Putamen (tissue), 1 donor: ENCODE data around the gene ADAP1.
"Not testable (repeated sequence)": the region's sequence is repeated elsewhere in the genome, so short reads cannot be mapped to it uniquely, and the experiment has no call there.

Experiments
- DNase-seq: peaks from one replicate; pipeline ENCODE4 v3.0.0-alpha.2; 2016; ENCODE audit warnings: low spot score

ADAP1 gene

DNA sequence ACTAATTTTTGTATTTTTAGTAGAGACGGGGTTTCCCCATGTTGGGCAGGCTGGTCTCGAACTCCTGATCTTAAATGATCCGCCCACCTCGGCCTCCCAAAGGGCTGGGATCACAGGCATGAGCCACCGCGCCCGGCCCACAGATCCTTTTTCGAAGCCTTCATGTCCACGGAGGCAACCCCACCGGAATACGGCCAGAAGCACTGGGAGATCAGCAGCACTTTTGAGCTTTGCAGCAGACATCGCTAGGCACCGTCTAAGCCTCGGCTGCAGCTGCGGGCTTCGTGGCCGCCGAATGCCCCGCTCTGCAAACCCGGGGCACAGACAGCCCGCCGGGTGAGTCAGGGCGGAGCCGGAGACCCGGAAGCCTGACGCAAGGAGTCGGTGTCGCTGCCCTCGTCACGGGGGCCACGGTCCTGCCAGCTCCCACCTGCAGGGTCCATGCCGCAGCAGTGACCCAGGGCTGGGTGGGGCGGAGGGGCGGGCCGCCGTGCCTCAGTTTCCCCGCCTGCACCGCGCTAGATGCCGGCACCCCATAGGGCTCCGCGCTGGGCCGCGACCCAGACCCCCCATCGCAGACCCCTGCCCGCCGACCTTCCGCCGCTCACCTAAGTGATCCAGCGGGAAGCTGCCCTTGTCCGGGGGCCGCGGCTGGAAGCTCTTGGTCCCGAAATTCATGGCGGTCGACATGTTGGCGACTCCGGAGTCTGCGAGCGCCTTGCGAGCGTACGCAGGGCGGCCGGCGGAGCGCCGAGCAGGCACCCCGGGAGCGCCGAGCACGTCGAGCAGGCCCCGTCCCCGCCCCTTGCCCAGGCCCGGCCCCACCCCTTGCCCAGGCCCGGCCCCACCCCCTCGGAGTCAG lies 20.6 kb upstream of the ADAP1 start, which contains the start of gene COX19:
COX19 (minus strand) TSS at position 730 of the 862 bp plus-strand sequence; CDS start at position 690, 40 bp downstream.
- DNase-seq: peak; percentile 85

DNA sequence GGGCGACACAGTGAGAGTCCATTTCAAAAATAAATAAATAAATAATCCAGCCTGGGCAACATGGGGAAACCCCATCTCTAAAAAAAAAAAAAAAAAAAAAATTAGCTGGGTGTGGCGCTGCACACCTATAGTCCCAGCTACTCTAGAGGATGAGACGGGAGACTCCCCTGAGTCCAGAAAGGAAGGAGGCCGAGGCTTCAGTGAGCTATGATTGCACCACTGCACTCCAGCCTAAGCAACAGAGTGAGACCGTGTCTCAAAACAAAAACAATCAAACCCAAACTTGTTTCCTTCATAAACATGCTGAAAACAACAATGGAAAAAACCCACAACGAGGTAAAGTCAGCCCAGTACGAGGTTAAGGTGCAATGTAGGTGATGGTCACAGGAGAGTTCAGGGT lies 19.7 kb upstream of the ADAP1 start:
- no peak for DNase-seq

DNA sequence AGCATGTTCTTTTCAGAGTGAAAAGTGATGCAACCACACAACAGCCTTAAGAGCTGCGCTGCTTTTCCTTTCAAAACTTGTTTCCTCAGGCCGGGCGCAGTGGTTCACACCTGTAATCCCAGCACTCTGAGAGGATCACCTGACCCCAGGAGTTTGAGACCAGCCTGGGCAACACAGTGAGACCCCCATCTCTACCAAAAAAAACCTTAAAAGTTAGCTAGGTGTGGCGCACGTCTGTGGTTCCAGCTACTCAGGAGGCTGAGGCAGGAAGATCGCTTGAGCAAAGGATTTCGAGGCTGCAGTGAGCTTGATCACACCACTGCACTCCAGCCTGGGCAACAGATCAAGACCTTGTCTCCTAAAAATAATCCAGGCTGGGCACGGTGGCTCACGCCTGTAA lies 18.8 kb upstream of the ADAP1 start:
- no peak for DNase-seq

DNA sequence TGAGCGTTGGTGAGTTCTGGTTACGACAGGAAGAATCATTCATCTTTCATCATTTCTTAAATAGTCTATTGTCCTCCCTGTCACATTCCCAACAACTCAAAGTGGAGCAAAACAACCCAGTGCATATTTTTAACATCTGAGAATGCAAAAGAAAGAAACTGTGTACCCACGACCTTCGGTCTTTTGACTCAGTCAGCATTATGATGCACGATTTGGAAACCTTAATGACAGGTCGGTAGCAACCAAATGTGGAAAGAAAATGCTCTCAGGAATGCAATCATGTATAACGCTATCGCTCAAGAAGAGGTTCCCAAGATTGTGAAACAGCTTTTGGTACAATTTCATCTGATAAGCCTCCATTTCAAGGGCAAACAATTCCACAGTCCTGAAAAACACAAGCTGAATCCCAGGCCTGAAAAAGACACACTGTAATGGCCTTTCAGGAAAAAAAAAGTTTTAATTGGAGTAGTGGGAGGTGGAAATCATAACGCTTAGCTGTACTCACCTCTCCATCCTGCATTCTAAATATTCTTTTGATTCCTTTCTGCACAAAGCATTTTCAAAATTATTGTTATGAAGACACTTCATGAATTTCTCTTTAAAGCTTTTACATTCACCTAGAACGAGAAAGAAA lies 18.3 kb upstream of the ADAP1 start:
- no peak for DNase-seq

DNA sequence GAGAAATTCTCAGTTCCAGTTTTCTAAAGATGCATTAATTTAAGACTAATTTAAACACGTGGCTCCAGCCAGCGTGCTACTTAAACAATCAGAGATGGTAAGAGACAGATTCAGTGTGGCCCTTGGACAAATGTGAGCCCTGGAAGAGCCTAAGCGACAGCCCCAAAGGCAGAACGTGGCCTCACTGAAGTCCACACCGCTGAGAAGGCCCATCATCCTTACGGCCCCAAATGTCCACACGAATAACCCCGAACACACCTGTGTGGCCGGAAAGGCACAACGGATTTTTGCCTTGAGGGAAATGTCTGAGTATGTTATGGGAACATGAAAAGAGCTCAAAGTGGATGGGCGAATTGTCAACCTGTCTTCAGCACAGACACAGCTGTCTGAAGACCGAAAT lies 17.6 kb upstream of the ADAP1 start:
- DNase-seq: no peak

DNA sequence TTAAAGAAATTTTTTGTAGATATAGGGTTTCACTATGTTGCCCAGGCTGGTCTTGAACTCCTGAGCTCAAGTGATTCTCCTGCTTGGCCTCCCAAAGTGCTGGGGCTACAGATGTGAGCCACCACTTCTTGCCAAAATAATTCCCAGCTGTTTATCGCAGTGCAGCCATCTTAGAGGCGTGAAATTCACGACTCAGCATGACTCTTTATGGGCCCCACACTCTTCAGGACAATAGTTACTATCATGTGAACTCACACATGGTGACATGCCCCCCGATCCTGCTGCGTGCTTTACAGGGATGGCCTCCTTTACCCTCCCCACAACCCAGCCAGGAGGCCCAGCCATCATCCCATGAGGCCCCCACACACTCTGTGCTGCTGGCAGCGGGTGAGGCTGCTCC lies 16.3 kb upstream of the ADAP1 start:
- no peak for DNase-seq

DNA sequence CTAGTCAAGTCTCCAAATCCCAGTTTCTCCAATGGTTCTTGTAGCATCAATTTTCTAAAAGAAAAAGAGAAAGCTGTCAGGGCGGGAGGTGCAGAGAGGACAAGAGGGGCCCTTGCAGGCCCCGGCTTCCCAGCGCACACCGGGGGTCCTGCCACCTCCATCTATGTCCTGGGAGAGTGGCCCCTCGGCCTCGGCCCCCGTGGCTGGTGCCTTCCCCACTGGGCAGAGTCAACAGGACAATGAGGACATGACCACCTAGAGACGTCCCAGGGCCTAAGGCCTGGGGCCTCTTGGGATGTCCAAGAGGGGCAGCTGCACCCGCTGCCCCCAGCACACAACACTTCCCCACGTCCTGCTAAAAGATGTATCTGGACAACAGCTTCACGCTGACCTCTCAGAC lies 14.9 kb upstream of the ADAP1 start:
- no peak for DNase-seq

DNA sequence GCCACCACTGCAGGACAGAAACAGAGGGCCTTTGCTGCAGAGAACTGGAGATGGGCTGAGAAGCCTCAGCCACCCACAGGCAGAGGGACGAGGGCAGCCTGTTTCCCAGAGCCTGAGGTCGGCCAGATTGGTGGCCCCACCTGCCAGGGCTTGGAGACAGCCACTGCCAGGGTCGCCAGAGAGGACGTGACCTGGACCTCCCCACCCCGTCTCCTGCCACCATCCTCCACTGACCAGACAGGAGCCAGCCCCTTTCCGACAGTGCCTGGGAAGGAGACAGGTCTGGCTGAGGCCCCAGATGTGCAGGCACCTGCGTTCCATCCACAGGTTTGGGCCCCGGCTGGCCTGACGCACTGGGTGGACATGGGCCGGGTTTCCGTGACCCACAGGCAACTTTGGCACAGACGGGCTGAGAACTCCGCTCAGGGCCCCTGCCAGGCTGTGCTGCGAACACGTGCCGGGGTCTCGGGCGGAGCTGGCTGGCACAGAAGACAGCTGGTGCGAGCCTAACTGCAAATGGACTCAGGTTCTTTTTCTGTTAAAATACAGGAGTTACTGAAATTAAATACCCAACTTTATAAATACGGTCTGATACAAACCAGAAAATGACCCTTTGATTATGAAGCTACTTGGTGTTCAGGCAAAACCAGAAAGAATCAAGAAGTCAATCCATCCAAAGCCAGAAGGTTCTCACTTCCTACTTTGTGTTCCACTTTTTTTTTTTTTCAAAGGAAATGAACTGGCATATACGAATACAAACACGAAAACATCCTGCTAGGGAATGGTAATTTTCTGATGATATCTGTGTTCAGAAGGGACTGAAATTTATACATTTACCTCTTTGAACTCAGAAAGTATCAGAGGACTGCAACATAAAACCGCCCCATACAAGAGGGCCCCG lies 14.0 kb upstream of the ADAP1 start:
- DNase-seq: no peak

DNA sequence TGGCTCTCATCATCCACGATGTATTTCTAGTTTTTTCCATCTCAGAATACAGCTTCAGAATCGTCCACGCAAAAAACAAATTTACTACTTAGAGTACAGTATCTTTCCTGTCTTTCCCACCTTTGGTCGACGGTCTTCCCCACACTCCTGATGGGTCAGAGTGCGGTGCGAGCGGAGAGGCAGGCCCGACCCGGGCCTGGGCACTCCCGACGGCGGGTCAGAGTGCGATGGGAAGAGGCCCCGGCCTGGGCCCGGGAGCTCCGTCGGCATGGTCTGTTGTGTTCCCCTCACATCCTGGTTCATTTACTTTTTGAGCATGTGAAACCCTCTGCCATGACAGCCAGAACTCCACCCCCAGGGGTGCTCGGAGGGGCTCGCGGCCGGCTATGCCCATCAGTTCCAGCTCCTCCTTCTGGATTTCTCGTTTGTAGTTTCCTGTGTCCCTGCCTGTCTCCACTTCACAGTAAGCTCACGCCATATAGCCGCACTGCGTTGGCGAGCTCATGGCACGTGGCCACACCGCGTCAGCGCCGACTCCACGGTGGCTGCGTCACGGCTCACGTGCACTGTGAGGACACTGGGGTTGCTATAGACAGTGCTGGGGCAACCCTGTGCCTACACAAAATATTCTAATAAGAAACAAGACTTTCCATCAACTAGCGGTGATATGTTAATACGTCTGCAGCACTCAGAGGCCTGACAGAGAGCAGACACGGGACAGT lies 13.0 kb upstream of the ADAP1 start:
- DNase-seq: no peak

DNA sequence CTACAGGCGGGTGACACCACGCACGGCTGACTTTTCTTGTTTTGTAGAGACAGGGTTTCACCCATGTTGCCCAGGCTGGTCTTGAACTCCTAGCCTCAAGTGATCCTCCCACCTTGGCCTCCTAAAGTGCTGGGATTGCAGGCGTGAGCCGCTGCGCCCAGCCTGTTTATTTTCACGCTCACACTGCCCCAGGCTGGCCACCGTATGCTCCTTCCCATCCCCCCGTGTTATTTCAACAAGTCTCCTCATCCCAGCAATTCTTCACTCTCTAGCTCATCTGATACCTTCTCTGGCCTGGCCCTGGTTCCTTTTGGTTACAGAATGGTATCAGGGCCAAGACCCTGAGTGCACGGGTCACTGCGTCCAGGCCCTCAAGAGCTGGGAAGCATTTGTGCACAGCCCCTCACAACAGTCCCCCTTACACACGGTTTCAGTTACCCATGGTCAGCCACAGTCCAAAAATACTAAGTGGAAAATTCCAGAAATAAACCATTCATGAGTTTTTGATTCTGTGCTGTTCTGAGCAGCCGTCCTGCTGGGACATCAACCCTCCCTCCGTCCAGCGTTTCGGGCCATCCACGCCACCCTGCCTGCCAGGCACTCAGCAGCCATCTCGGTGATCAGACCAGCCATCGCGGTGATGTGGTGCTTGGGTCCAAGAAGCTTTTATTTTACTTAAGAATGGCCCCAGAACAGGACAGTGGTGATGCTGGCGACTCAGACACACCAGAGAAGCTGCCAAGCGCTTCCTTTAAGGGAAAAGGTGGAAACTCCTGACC lies 12.0 kb upstream of the ADAP1 start:
- no peak for DNase-seq

DNA sequence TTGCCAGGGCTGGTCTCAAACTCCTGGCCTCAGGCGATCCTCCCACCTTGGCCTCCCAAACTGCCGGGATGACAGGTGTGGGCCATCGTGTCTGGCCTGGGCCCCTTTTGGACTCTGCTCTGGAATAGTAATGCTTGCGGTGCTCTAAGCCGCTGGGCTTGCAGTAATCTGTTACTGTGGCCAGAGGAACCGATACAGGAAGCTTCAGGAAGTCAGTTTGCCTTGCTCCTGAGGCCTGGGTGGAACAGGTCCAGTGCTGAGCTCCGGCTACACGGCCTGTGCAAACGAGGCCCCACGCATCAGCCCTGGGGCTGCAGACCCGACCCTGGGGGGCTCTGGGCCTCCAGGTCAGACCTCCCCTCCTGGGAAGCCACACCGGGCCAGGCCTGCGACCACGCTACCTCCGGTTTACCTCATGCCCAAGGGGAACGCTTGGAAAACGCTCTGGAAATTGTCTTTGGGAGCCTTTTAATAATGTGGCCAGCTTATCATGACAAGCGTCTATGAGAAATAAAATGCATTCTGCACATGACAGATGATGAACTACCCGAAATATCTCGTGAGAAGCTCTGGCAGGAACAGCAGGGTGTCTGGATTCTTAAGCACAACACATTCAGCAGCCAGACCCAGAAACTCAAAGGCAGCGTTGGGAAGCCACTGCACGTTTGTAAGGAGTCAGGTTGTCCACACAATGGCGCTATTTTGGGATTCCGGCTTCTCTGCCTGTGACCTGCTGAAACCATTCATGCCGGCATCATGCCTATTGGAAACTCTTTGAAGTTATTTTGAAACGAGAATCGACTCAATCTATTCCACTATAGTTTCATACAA lies 10.1 kb upstream of the ADAP1 start:
- DNase-seq: no peak

DNA sequence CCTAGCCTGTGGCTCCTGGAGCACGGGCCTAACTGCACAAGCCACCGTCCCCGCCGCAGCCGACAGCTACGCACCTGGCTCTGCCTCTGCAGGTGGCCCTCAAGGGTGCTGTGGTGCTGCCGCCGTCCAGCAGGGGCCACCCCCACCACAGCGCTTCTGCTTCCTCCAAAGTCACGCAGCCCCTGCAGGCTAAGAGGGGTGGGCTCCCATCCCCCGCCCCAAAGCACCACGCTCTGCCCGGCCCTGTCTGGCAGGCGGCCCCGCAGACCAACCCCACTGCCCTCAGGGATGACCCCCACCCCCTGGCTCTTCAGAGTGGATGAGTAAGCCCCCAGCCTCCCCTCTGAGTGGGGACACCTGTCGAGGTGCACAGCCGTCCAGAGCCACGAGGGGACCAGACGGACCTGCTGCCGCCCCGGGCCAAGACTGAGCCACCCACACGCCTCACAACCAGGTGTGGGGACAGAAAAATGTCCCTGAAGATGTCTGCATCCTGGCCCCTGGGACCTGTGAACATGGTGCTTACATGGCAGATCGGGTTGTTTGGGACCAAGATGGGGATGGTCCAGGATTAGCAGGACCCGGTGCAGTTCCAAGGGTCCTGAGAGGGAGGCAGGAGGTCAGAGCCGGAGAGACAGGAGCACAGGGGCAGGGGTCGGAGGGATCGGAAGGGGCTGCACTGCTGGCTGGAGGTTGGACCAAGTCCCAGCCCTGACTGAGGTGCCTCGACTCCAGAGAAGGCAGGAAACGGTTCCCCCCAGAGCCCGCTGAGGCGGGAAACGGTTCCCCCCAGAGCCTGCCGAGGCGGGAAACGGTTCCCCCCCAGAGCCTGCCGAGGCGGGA lies 9.0 kb upstream of the ADAP1 start:
- no peak for DNase-seq

DNA sequence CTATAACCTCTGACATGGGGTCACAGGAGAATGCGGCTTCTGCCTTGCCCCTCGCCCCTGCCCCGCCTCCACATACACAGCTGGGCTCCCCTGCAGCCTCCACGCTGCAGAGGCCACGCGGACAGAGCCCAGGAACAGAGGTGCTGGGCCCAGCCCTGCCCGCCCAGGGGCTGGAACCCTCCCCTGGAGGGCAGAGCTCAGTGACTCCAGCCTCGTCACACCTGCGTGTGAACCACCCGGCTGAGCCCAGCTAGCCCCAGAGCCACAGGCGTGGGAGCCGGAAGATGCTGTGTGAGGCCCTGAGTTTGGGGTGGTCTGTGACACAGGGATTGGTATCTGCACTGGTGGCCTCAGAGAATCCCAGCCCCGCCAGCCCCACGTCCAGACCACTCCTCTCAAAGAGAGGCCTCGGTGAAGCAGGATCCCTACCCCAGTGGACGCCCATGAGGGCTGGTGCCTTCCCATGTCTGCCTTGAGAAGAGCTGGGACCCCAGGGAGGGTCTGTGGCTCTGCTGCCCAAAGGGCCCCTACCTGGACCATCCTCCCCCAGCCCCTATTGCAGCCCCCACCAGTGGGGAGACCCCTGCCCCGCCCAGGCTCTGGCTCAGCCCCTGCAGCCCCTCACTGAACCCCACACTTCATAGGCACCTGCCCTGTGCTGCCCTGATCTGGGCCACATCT lies 8.1 kb upstream of the ADAP1 start:
- DNase-seq: no peak

DNA sequence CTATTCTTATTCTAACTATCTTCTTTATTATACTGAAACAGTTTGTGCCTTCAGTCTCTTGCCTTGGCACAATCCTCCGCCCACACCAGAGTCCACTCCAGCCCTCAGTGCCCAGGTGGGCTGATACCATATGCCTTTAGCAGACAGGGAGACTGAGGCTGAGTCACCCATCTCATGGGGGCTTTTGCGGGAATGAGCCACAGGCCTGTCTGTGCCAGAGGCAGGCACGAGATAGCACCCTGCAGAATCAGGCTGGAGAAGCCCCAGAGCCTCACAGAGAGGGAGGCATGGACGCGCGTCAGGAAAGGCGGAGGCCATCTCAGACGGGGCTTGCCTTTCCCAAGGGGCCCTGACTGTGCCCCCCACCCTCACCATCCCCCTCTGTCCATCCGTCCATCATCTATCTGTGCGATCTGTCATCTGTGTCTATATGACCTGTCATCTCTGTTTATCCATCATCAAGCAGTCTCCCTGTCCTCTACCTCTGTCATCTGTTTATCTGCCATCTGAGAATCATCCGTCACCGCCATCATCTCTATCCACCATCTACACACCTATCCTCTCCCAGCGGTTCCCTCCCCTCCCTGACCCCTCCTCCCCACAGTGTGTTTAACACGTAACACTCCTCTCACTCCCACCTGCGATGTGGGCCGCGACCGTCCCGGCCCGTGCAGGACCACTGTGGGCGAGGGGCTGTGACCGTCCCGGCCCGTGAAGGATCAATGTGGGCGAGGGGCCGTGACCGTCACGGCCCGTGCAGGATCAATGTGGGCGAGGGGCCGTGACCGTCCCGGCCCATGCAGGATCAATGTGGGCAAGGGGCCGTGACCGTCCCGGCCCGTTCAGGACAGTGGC lies 7.3 kb upstream of the ADAP1 start:
- no peak for DNase-seq

DNA sequence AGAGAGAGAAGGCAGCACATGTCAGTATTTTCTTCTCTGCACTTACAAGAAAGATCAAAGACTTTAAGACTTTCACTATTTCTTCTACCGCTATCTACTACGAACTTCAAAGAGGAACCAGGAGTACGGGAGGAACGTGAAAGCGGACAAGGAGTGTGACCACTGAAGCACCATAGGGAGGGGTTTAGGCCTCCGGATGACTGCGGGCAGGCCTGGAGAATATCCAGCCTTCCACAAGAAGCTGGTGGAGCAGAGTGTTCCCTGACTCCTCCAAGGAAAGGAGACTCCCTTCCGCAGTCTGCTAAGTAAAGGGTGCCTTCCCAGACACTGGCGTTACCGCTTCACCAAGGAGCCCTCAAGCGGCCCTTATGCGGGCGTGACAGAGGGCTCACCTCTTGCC lies 6.5 kb upstream of the ADAP1 start:
- DNase-seq: not testable (repeated sequence)

DNA sequence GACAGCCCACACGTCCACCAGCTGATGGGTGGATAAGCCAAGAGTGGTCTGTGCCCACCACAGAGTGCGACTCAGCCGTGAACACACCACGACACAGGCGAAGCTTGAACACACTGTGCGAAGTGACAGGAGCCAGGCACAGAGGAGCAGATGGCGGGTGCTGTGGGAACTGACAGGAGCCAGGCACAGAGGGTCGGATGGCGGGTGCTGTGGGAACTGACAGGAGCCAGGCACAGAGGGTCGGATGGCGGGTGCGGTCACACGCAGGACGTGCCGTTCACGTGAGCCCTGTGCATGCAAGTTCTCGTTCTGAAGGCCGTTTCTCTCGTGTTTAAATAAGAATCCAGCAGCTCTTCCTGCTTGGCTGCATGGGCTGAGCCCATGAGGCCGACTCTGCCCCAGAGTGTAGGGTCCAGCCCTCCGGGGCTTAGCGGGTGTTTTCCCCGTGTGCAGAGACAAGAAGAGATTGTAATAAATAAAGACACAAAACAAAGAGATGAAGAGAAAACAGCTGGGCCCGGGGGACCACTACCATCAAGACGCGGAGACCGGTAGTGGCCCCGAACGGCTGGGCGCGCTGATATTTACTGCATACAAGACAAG lies 5.9 kb upstream of the ADAP1 start:
- no peak for DNase-seq

DNA sequence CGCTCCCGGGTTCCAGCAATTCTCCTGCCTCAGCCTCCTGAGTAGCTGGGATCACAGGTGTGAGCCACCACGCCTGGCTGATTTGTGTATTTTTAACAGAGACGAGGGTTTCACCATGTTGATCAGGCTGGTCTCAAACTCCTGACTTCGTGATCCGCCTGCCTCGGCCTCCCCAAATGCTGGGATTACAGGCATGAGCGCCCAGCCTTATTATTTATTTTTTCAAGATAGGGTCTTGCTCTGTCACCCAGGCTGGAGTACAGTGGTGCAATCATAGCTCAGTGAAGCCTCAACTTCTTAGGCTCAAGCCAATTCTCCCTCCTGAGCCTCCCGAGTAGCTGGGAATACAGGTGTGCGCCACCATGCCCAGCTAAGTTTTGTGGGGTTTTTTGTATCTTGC lies 5.3 kb upstream of the ADAP1 start:
- not testable (repeated sequence) for DNase-seq
